ENCODE results near the gene PGF.

The PGF gene

GRCh38 chr14:74908861-74909341 lies 46.5 kb downstream of the PGF start:
- DNase-seq (ENCODE audit: extremely low read depth, low read depth) = no peak
- H3K4me3 ChIP-seq (replicated peaks; ENCODE audit: low read depth, low read length) = no peak overlapping the region
- TF ChIP-seq CTCF (IDR thresholded peaks at IDR 0.05; ENCODE audit: low read depth, low read length, missing control alignments) = no peak

GRCh38 chr14:74907744-74908143 lies 47.7 kb downstream of the PGF start:
- TF ChIP-seq CTCF (IDR thresholded peaks at IDR 0.05; ENCODE audit: low read depth, low read length, missing control alignments) = no peak

GRCh38 chr14:74906925-74907521 lies 48.4 kb downstream of the PGF start:
- no peak overlapping the region for H3K4me3 ChIP-seq (replicated peaks; ENCODE audit: low read depth, low read length)
- no peak for DNase-seq (ENCODE audit: extremely low read depth, low read depth)
- peak; percentile 35 for TF ChIP-seq CTCF (IDR thresholded peaks at IDR 0.05; ENCODE audit: low read depth, low read length, missing control alignments)

More at GRCh38 chr14:74907744-74908143, 47.7 kb downstream of the PGF start:
- no peak overlapping the region for H3K4me3 ChIP-seq (replicated peaks; ENCODE audit: low read depth, low read length)
- DNase-seq (ENCODE audit: extremely low read depth, low read depth) = no peak

GRCh38 chr14:74905595-74906142 lies 49.7 kb downstream of the PGF start:
- H3K4me3 ChIP-seq (replicated peaks; ENCODE audit: low read depth, low read length) = no peak overlapping the region
- no peak for DNase-seq (ENCODE audit: extremely low read depth, low read depth)
- peak; percentile 96 for TF ChIP-seq CTCF (IDR thresholded peaks at IDR 0.05; ENCODE audit: low read depth, low read length, missing control alignments)

GRCh38 chr14:74904635-74905503 lies 50.5 kb downstream of the PGF start:
- no peak for DNase-seq (ENCODE audit: extremely low read depth, low read depth)
- TF ChIP-seq CTCF (IDR thresholded peaks at IDR 0.05; ENCODE audit: low read depth, low read length, missing control alignments) = no peak

GRCh38 chr14:74902941-74903705 lies 52.3 kb downstream of the PGF start:
- no peak for TF ChIP-seq CTCF (IDR thresholded peaks at IDR 0.05; ENCODE audit: low read depth, low read length, missing control alignments)
- DNase-seq (ENCODE audit: extremely low read depth, low read depth) = no peak
- no peak overlapping the region for H3K4me3 ChIP-seq (replicated peaks; ENCODE audit: low read depth, low read length)

More at GRCh38 chr14:74904635-74905503, 50.5 kb downstream of the PGF start:
- no peak overlapping the region for H3K4me3 ChIP-seq (replicated peaks; ENCODE audit: low read depth, low read length)

All from HFF-Myc (cell line).